D721Med (cell line): Measurements from ENCODE around the gene IRX6.

Experiments
- DNase-seq: peaks from one replicate; pipeline ENCODE4 v3.0.0; 2011; ENCODE audit warnings: low spot score; ENCODE audit not compliant: insufficient read length
- FAIRE-seq: peaks from 2 replicates; lab custom pipeline; 2011; peaks lifted over from hg19 to GRCh38; lab: Jason Lieb, UNC
- CTCF ChIP-seq: IDR thresholded peaks from 2 replicates; pipeline ENCODE4 v1.5.1; 2012; ENCODE audit warnings: mild to moderate bottlenecking, control low read depth; ENCODE audit not compliant: insufficient read depth; ENCODE audit errors: missing control alignments

IRX6 gene

DNA sequence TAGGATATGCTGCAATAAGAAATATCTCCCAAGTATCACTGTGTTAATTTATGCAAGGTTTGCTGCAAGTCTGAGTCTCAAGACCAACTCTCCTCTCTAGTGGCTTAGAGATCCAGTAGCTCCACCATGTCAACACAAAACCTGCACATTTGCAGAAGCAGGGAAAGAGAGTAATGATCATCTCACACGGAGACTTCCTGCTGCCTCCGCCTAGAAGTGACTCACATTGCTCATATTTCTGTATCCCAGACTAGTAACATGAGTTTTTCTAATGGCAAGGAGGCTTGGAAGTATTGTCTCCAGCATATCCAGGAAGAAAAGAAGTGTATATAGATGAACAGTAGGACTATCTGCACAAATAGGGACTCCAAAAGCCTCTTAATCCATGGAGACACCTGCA is 15.0 kb upstream of the IRX6 start:
- no peak for TF ChIP-seq CTCF
- no peak for FAIRE-seq
- DNase-seq = no peak

DNA sequence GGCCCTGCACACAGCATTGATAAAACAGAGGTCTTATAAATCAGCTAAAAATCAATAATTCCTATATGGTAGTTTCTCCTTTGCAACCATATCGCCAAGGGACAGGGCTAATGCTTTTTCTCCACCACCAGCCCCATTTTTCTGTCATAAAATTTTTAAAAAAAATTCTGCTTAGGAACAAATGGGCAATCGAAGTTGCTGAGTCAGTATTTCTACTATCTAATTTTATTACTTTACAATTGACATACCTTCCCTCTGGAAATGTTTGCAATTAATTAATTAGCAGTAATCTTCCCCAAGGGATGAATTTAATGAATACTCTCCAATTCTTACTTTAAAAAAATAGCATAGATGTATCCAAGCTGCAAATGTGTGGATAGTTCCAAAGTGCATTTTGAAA is 1.7 kb upstream of the IRX6 start:
- FAIRE-seq (no peak), DNase-seq (no peak)
- TF ChIP-seq CTCF = no peak

GRCh38 chr16:55324285-55325079 is 479 bp downstream of the IRX6 start:
- no peak for DNase-seq

DNA sequence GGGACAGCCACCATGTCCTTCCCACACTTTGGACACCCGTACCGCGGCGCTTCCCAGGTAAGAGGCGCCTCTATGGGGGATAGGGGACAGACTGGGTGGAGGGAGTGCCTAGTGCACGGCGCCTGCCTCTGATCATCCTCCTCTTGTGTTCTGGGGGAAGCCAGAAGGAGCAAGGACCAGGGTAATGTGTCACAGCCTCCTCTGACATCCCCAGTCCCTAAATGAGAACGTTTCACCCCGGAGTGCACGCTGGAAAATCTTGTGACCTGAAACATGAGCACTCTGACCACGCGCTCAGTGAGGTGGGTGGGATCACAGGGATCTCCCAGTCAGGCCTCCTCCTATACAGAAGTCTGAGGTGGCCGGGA is 1.1 kb downstream of the IRX6 start:
- no peak for DNase-seq
- no peak for TF ChIP-seq CTCF
- no peak for FAIRE-seq

More at GRCh38 chr16:55324285-55325079, 479 bp downstream of the IRX6 start:
- TF ChIP-seq CTCF = no peak
- FAIRE-seq = no peak

- no peak for TF ChIP-seq CTCF
- DNase-seq (no peak), FAIRE-seq (no peak)
These were observed 1.6 kb downstream of the IRX6 start for GRCh38 chr16:55325458-55326109.

DNA sequence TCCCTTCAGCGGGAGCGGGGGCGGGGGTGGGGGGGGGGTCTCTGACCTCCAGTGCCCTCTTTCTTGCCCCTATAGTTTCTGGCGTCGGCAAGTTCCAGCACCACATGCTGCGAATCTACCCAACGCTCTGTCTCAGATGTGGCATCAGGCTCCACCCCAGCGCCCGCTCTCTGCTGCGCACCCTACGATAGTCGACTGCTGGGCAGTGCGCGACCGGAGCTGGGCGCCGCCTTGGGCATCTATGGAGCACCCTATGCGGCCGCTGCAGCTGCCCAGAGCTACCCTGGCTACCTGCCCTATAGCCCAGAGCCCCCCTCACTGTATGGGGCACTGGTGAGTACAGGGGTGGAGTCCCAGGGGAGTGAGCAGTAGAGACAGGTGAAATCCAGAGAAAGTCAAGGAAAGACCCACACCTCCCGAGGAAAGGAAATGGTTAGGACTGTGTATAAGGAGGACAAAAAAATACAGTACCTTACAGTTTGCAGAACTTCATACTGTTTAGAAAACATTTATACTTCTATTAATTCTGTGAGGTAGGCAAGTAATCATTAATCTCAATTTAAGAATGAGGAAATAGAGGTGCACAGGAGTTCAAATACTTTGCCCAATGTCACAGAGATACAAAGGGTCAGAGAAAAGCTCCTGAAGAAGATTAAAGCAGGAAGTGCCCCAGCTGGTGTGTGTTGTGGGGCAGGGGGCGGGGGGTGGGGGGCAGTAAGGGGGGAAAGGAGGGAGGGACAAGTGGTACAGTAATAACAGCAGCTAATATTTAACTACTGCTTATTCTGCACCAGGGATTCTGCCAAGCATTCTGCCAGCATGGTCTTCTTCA is 2.5 kb downstream of the IRX6 start:
- DNase-seq = no peak
- FAIRE-seq = no peak
- TF ChIP-seq CTCF = no peak
